Activated T-cell treated with anti-CD3 and anti-CD28 coated beads for 4 hours (primary cell): ENCODE data around the gene GET3.
A peak's percentile ranks its signal among the peaks of the same experiment; 100 is the strongest.
"Not testable (repeated sequence)": the region's sequence is repeated elsewhere in the genome, so short reads cannot be mapped to it uniquely, and the experiment has no call there.

Source experiments
- DNase-seq: peaks from one replicate; pipeline ENCODE4 v3.0.0-alpha.2; 2020

The GET3 gene

DNA sequence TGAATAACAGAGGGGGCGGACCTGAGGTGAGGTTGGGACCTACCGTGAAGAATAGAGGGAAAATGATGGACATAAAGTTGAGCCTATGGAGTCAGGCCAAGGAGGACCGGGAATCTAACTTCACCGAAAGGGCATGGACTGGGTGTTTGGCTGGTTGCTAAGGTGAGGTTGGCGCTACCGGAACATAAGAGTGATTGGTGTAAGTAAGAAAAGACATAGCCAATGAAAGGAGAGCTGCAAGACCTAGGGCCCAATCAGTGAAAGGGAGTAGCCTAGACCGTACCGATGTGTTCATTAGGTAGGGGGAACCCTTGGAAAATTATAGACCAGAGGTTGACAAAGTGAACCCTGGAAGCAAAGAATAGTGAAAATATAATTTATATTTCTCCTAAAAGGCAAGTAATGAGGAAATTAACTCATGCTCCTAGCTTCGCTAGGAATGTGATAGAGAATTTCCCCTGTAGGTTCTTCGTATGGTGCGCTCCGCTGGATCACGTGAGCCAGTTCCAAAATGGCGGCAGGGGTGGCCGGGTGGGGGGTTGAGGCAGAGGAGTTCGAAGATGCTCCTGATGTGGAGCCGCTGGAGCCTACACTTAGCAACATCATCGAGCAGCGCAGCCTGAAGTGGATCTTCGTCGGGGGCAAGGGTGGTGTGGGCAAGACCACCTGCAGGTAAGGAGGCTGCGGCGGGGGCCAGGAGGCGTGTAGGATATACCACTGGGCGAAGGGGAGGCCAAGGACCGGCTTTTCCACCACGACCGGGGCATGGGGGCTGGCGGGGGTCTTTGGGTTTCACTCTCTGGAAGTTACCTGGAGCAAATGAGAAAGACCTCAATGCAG lies at the start of gene GET3:
GET3 (plus strand) TSS at position 503 of the 840 bp plus-strand sequence; CDS start at position 512, 9 bp downstream.
- peak; percentile 67 for DNase-seq

DNA sequence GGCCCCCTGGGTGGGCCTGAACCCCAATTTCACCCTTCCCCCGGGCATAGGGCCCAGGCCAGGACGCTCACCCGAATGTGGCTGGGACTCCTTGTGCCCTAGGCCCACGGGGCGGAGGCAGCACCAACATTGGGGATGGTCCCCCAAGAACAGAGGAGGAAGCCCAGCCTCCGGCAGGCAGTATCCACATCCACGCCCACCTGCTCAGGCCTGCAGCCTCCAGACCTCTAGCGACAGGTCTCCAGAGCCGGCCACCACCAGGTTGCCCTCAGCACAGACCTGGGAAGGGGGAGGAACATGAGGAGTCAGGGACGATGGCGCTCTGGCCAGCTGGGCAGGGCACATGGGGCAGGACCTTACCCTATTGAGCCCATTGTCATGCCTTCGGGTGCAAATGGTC lies 48.3 kb upstream of the GET3 start:
- no peak for DNase-seq

DNA sequence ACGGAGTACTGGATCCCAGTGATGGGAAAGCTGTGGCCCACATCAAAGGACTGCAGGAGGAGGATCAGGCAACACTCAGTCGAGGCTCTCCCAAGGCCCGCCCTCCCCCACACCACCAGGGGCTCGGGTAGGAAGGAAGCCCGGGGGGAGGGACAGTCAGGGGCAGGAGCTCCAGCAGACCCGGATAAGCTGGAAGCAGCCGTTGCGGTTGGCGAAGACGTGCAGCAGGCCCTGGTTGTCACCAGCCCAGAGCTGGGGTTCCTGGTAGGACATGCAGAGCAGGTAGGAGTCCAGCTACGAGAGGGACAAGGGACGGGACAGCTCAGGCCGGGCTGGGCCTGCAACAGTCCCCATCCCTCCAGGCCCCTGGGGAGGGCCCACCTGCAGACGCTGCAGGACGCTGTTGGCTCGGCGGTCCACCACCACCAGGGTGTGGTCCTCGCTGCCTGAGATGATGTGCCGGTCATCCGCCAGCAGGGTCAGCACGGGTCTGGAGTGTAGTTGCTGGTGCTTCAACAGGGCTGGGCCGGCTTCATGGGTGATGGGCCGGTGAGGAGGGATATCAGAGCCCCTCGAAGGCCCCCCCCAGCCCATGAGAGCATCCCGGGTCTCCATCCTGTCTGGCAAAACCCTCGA lies 47.6 kb upstream of the GET3 start:
- DNase-seq: no peak

GRCh38 chr19:12692960-12693359 lies 44.3 kb upstream of the GET3 start:
- DNase-seq: no peak

GRCh38 chr19:12694641-12695040 lies 42.7 kb upstream of the GET3 start:
- DNase-seq: no peak

- no peak for DNase-seq
Observed at GRCh38 chr19:12695096-12695495, 42.2 kb upstream of the GET3 start.

- no peak for DNase-seq
Observed at GRCh38 chr19:12695514-12695913, 41.8 kb upstream of the GET3 start.

DNA sequence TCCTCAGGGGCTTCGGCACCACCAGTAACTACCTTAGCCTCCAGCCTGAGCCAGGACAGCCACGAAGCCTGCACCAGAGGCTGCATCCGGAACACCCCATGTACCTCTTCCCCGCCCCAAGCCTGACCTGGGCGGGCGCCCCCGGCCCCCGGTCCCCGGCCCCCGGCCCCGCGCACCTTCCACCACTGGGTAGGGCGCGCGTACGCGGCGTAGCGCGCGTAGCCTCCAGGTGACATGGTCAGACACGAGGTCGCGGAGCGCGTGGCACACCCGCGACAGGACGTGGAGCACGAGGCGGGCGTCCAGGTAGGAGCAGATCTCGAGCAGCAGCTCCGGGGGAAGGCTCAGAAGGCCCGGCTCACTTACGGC lies 41.3 kb upstream of the GET3 start:
- DNase-seq: no peak

GRCh38 chr19:12696366-12697335 lies 40.6 kb upstream of the GET3 start, which contains the start of gene FBXW9:
TSS of gene FBXW9 (minus strand) at chr19:12696631. CDS start at chr19:12696581, 50 bp downstream.
- peak; percentile 99 for DNase-seq

DNA sequence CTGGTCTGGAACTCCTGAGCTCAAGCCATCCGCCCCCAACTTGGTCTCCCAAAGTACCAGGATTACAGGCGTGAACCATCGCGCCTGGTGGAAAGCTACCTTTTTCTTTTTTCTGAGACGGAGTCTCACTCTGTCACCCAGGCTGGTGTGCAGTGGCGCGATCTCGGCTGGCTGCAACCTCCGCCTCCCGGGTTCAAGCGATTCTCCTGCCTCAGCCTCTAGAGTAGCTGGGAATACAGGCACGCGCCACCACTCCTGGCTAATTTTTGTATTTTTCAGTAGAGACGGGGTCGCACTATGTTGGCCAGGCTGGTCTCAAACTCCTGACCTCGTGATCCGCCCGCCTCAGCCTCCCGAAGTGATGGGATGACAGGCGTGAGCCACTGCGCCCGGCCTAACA lies 39.9 kb upstream of the GET3 start:
- not testable (repeated sequence) for DNase-seq

DNA sequence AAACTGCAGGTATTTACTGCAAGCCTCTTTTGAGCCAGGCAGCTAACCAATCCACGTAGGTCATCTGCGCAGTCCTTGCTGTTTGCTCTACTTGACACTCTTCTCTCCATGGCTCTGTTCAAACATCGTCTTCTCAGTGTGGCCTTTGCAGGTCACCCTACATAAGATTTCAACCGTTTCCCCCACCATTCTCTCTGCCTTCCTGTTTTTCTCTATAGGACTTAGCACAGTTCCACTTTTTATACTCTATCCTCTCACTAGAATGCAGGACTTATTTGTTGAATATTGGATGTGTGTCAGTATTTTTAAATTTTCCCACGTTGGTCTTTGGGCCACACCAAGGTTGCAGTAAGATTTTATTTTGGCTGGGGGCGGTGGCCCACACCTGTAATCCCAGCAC lies 39.2 kb upstream of the GET3 start:
- DNase-seq: no peak

- no peak for DNase-seq
Observed at GRCh38 chr19:12701596-12702282, 35.6 kb upstream of the GET3 start.

DNA sequence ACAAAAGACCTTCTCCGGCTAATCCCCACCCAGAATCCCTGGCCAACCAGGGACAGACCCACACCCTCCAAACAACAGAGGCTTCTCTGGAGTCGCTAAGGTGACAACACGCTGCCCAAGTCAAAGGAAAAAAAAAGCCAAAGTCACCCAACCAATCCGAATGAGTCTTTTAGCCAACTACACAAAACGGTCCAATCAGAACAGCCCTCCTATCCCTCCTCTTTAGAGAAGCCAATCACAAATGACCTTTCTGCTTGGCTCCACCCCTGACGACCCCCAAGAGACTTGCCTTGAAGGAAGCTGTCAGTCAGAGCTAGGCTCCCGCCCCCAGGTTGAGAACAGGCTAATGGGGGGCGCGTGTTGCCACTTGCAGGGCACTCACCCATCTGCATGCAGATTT lies 34.3 kb upstream of the GET3 start:
- DNase-seq: no peak

DNA sequence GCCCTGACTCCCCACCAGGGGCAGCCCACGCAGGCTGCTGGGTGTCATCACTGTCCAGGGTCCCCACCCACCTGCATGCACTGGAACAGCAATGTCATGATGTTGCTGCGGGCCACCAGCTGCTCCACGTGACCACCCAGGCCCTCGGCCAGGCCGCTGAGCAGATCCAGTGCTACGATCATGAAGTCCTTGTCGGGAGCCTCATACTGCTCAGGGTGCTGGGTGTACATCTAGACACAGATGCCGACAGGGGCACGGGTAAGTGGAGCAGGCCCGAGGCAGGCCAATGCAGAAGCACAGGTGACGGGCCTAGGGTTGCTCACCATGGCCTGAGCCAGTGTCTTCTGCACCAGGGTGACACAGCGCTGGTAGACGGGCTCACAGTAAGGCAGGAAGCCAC lies 32.1 kb upstream of the GET3 start:
- no peak for DNase-seq

DNA sequence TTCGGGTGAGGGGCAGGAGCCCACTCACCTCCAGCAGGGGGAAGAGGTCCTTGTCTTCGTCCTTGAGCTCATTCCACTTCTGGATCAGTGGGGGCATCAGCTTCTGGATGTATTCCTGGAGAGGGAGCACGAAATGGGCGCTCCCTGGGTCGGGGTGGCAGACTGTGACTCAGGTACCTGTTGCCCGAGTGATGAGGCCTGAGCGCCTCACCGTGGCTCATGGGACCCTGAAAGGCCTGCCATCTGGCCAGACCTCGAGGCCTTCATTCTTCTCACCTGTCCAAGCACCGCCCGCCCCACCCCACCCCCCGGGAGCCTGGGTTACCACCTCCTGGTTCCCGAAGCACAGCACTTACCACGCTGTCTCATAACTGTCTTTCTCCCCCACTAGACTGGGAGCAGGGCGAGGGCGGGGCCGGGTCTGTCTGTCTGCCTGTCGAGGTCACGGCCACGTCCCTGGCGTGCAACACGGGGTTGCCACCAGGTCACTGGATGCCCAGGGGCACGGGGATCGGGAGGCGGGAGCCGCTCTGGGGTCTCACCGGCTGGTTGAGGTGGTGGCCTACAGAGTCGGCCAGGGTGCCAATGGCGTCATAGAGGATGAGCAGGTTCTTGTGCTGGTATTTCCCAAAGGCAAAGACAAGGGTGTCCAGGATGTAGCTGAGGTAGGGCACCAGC lies 31.5 kb upstream of the GET3 start:
- DNase-seq: no peak

DNA sequence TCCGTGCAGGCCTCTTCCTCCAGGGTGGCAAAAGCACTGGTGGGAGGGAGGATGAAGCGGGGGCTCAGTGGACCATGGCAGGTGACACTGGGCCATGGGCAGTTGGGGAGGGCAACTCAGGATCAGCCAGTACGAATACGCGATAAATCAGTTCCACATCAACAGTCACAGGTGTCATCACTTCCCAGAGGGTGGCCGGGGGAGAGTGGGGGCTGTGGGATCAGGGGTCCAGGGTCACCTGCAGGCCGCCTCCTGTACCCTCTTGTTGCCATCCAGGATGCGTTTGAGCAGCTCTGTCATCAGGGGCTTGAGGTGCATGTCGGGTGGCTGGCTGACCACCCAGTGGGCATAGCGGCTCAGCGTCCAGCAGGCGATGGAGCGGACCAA lies 31.0 kb upstream of the GET3 start:
- no peak for DNase-seq

DNA sequence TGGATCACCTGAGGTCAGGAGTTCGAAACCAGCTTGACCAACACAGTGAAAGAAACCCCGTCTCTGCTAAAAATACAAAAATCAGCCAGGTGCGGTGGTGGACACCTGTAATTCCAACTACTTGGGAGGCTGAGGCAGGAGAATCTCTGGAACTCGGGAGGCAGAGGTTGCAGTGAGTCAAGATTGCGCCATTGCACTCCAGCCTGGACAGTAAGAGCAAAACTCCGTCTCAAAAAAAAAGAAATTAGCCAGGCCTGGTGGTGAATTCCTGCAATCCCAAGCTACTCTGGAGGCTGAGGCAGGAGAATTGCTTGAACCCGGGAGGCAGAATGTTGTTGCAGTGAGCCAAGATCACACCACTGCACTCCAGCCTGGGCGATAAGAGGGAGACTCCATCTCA lies 28.7 kb upstream of the GET3 start:
- no peak for DNase-seq

DNA sequence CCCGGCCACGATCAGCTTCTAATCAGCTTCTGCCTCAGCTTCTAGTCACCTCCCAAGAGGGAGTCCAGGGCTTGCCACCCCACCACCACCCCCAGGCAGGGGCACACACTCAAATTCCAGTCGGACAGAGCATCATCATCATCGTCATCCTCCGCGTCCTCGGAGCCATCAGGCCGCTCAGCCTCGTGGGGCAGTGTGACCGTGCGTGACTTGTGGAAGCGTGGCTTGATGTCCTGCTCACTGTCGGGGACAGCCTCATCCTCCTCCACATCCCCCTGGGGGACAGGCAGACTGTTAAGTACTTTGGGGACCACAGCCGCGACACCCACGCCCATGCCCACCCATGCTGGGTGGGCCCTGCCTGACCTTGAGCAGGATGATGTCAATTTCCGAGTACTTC lies 26.1 kb upstream of the GET3 start:
- no peak for DNase-seq

- DNase-seq: not testable (repeated sequence)
Observed at GRCh38 chr19:12712077-12712476, 25.2 kb upstream of the GET3 start.

DNA sequence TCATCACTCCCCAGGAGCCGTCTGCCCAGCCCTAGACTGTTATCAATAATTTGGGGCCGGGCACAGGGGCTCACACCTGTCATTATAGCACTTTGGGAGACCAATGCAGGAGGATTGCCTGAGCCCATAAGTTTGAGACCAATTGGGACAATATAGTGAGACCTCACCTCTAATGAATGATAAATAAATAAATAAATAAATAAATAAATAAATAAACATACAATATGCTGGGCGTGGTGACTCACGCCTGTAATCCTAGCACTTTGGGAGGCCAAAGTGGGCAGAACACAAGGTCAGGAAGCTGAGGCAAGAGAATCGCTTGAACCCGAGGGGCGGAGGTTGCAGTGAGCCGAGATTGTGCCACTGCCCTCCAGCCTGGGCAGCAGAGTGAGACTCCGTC lies 24.0 kb upstream of the GET3 start:
- not testable (repeated sequence) for DNase-seq

DNA sequence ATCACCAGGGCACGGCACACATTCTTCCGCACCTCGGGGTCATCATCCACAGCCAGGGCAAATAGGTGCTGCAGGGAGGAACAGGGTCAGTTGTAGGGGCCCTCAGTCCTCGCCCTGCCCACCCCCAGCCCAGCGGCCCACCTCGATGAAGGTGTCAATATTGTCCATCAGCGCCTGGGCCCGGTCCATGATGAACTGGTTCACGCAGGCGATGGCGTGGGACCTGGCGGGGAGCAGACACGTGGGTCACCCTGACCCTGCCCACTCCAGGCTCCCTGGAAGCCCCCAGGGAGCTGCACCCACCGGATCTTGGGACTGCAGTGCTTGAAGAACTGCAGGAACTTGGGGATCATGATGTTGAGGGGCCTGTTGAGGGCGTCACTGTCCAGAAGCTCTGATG lies 22.2 kb upstream of the GET3 start:
- no peak for DNase-seq

GRCh38 chr19:12715929-12716328 lies 21.4 kb upstream of the GET3 start:
- no peak for DNase-seq
